CD1c-positive myeloid dendritic cell (primary cell): ENCODE results near the gene CFAP107.
"Not testable (repeated sequence)": the region's sequence is repeated elsewhere in the genome, so short reads cannot be mapped to it uniquely, and the experiment has no call there.

Experiments
- DNase-seq: peaks from one replicate; pipeline ENCODE4 v3.0.0-alpha.2; 2016; ENCODE audit errors: extremely low spot score

CFAP107 gene

GRCh38 chr1:12778061-12778460 is 32.1 kb downstream of the CFAP107 start:
- DNase-seq = no peak

DNA sequence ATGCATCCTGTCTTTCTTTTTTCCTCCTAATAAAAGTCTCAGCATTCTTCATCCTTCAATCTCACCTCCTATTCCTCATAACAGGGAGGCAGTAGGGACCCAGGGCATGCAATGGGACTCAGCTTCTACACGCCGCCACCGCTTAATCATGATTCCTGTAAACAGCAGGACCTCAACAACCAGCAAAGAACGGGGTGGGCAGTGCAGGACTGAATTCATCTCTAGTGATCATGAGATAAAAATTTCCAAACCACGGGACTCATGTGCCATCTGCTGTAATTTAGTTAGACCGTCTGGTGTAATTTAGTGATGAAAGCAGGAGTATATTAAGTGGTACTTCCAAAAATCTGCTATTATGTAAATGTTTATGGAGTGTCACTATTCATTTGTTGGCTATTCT is 32.9 kb downstream of the CFAP107 start:
- DNase-seq = no peak

GRCh38 chr1:12781488-12781887 is 35.5 kb downstream of the CFAP107 start:
- not testable (repeated sequence) for DNase-seq

DNA sequence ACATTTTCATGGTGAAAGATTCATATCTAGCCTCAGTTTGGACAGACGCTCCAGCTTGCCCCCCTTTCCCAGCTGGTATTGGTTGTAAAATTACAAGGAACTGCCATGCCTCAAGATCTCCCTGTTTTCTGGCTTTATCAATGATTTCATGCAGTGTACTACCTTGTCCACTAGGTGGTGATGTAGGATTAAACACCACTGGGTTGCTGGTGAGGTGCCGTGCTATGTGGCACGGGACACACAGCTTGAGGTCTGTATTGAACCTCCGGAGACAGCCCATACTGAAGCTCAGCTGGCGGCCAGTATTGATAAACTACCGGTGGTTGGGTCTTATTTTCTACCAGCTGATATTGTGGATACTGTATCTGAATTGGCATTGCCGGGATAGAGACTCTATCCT is 37.8 kb downstream of the CFAP107 start:
- not testable (repeated sequence) for DNase-seq

DNA sequence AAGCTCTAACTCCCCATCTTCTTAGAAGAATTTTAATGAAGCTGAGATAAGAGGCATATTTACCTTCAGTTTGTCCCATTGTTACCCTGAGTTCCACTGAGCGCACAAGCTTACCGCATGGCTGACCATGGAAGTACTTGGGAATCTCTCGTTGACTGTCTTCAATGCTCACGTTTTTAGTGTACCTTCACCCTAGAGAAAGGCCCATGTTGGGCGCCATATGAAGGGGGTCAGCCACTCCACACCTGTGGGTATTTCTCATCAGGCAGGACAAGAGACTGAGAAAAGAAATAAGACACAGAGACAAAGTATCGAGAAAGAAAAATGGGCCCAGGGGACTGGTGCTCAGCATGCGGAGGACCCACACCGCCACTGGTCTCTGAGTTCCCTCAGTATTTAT is 38.7 kb downstream of the CFAP107 start:
- DNase-seq = not testable (repeated sequence)

DNA sequence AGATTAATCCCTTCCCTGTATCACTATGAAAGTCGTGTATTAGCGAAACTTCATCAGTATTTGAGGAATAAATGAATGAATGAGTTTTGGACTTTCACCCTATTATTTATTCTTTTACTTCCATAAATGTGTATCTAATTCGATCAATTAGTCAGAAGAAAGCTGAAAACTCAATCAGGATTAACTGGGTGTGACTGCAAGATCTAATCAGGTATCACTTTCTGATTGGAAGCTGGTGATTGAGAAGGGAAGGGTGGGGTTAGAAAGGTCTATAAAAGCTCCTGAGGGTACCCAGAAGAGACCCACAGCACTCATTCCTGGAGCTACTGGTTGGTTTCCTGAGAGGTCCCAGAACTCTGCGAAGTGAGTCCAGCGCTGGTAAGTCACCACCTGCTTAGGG is 45.1 kb downstream of the CFAP107 start, which contains the start of gene PRAMEF1:
TSS of gene PRAMEF1 (plus strand) at position 301 of the 400 bp plus-strand sequence. CDS start 1,831 bp downstream, outside the sequence.
- DNase-seq = not testable (repeated sequence)

DNA sequence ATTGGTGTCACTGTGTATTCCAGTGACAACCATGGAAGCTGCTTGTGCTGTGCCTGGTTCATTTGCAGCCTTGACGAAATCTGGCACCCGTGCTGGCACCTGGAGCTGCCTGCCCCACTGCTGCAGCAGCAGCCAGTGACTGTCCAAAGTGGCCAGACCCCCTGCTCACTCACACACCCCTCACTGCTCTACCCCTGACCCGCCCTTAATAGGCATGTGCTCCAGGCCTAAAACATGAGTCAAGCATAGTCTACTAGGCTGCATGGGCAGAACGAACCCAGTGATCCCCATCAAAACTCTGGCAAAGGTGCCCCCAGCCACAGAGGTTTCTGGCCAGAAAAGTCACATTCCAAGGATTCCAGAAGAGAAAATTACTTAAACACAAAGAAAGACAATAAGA is 52.9 kb downstream of the CFAP107 start:
- DNase-seq = no peak

- no peak for DNase-seq
These were observed 53.7 kb downstream of the CFAP107 start for GRCh38 chr1:12799730-12800129.

- no peak for DNase-seq
These were observed 63.9 kb downstream of the CFAP107 start for GRCh38 chr1:12809933-12810332.

GRCh38 chr1:12810691-12811408 is 64.8 kb downstream of the CFAP107 start:
- no peak for DNase-seq

- DNase-seq = no peak
These were observed 65.4 kb downstream of the CFAP107 start for GRCh38 chr1:12811409-12811784.
